Measurements from ENCODE around the gene BABAM2. TPM values are rescaled to one million over a fixed set of nuclear protein-coding genes. Genes with fewer than 3 reads are reported as not detected.
"Not testable (repeated sequence)": the region's sequence is repeated elsewhere in the genome, so short reads cannot be mapped to it uniquely, and the experiment has no call there.

BABAM2 gene
- total and polyA plus RNA-seq, 2 experiments from 2014 or later = 31.8 to 83.3 TPM

GRCh38 chr2:28368357-28368798 lies 477.8 kb downstream of the BABAM2 start:
- H3K27me3 ChIP-seq = no peaks in the 10 kb centered on the region

GRCh38 chr2:28369358-28369757 lies 478.8 kb downstream of the BABAM2 start:
- no peak overlapping the region for H3K4me3 ChIP-seq
- no peaks in the 10 kb centered on the region for H3K27me3 ChIP-seq
- TF ChIP-seq CTCF (IDR thresholded peaks at IDR 0.05; ENCODE audit: low read depth, low read length) = no peak
- peaks cover 12% of the 10 kb centered on the region for H3K4me1 ChIP-seq (ENCODE audit: low read depth)
- H3K27ac ChIP-seq = no peak overlapping the region
- DNase-seq (ENCODE audit: low read depth in 1 of 2, low spot score in 1 of 2) = no peak
- H3K36me3 ChIP-seq = no peaks in the 10 kb centered on the region
- H3K9me3 ChIP-seq (ENCODE audit: low read depth) = no peaks in the 10 kb centered on the region

More at GRCh38 chr2:28368357-28368798, 477.8 kb downstream of the BABAM2 start:
- Histone ChIP-seq H3K9me3 (ENCODE audit: low read depth) (no peaks in the 10 kb centered on the region), H3K27ac (no peak overlapping the region), H3K4me1 (ENCODE audit: low read depth) (peaks cover 12% of the 10 kb centered on the region), H3K36me3 (no peaks in the 10 kb centered on the region), H3K4me3 (no peak overlapping the region)
- DNase-seq (ENCODE audit: low read depth in 1 of 2, low spot score in 1 of 2) = no peak
- TF ChIP-seq CTCF (IDR thresholded peaks at IDR 0.05; ENCODE audit: low read depth, low read length) = no peak

GRCh38 chr2:28370354-28370753 lies 479.8 kb downstream of the BABAM2 start:
- Histone ChIP-seq H3K27ac (no peak overlapping the region), H3K4me3 (no peak overlapping the region), H3K36me3 (no peaks in the 10 kb centered on the region), H3K4me1 (ENCODE audit: low read depth) (peaks cover 12% of the 10 kb centered on the region), H3K27me3 (no peaks in the 10 kb centered on the region), H3K9me3 (ENCODE audit: low read depth) (no peaks in the 10 kb centered on the region)
- no peak for TF ChIP-seq CTCF (IDR thresholded peaks at IDR 0.05; ENCODE audit: low read depth, low read length)
- no peak for DNase-seq (ENCODE audit: low read depth in 1 of 2, low spot score in 1 of 2)

- not testable (repeated sequence) for DNase-seq (ENCODE audit: low read depth in 1 of 2, low spot score in 1 of 2); H3K27ac ChIP-seq; H3K36me3 ChIP-seq; H3K4me1 ChIP-seq (ENCODE audit: low read depth); H3K27me3 ChIP-seq; H3K4me3 ChIP-seq; H3K9me3 ChIP-seq (ENCODE audit: low read depth)
Measured at GRCh38 chr2:28371728-28372127, 481.2 kb downstream of the BABAM2 start.

- H3K27ac ChIP-seq = no peak overlapping the region
- no peak for TF ChIP-seq CTCF (IDR thresholded peaks at IDR 0.05; ENCODE audit: low read depth, low read length)
- no peak overlapping the region for H3K4me3 ChIP-seq
- no peaks in the 10 kb centered on the region for H3K4me1 ChIP-seq (ENCODE audit: low read depth)
- H3K36me3 ChIP-seq = no peaks in the 10 kb centered on the region
- H3K9me3 ChIP-seq (ENCODE audit: low read depth) = no peaks in the 10 kb centered on the region
- DNase-seq (ENCODE audit: low read depth in 1 of 2, low spot score in 1 of 2) = no peak
- H3K27me3 ChIP-seq = no peaks in the 10 kb centered on the region
Measured at GRCh38 chr2:28373854-28374253, 483.3 kb downstream of the BABAM2 start.

GRCh38 chr2:28374331-28374730 lies 483.8 kb downstream of the BABAM2 start:
- DNase-seq (ENCODE audit: low read depth in 1 of 2, low spot score in 1 of 2) = no peak
- TF ChIP-seq CTCF (IDR thresholded peaks at IDR 0.05; ENCODE audit: low read depth, low read length) = no peak
- Histone ChIP-seq H3K36me3 (no peaks in the 10 kb centered on the region), H3K27me3 (no peaks in the 10 kb centered on the region), H3K9me3 (ENCODE audit: low read depth) (no peaks in the 10 kb centered on the region), H3K4me1 (ENCODE audit: low read depth) (no peaks in the 10 kb centered on the region), H3K4me3 (no peak overlapping the region), H3K27ac (no peak overlapping the region)
